Astrocyte of the cerebellum (primary cell): ENCODE measurements around the gene THAP6.
"Not testable (repeated sequence)": the region's sequence is repeated elsewhere in the genome, so short reads cannot be mapped to it uniquely, and the experiment has no call there.

Experiments
- DNase-seq: peaks from one replicate; pipeline ENCODE4 v3.0.0-alpha.2; 2011; ENCODE audit warnings: low read depth
- H3K4me3 ChIP-seq: 2 replicates; pipeline ENCODE4 v1.5.1; 2011; ENCODE audit warnings: mild to moderate bottlenecking, low read depth, low read length, moderate library complexity
- CTCF ChIP-seq: IDR thresholded peaks from 2 replicates; pipeline ENCODE4 v1.5.1; 2012; ENCODE audit warnings: low read length, low read depth, moderate library complexity, mild to moderate bottlenecking; ENCODE audit errors: missing control alignments
- in situ Hi-C: cut with HindIII; loops from 2 replicates; pipeline ENCODE4 v1.10.0; 2017; ENCODE audit warnings: low sequenced_read_pairs

The THAP6 gene

GRCh38 chr4:75542824-75543223, 28.6 kb downstream of the THAP6 start:
- peak; percentile 62 for DNase-seq
- TF ChIP-seq CTCF: no peak
- no peak overlapping the region for H3K4me3 ChIP-seq
- in situ Hi-C loops: no loop called here

- in situ Hi-C loops, DNase-seq, H3K4me3 ChIP-seq: not testable (repeated sequence)
Measured at GRCh38 chr4:75544220-75544619, 29.9 kb downstream of the THAP6 start.

- no peak overlapping the region for H3K4me3 ChIP-seq
- no peak for DNase-seq
- in situ Hi-C loops: no loop called here
- TF ChIP-seq CTCF: no peak
Measured at GRCh38 chr4:75544870-75545269, 30.6 kb downstream of the THAP6 start.

- in situ Hi-C loops: no loop called here
- H3K4me3 ChIP-seq: no peak overlapping the region
- TF ChIP-seq CTCF: no peak
- DNase-seq: peak; percentile 69
Measured at GRCh38 chr4:75545526-75545925, 31.3 kb downstream of the THAP6 start.

- in situ Hi-C loops: no loop called here
- no peak for DNase-seq
Measured at GRCh38 chr4:75547647-75548387, 33.5 kb downstream of the THAP6 start.

GRCh38 chr4:75549019-75549418, 34.7 kb downstream of the THAP6 start:
- in situ Hi-C loops: no loop called here
- no peak for DNase-seq
- TF ChIP-seq CTCF: no peak
- H3K4me3 ChIP-seq: no peak overlapping the region

More at GRCh38 chr4:75547647-75548387, 33.5 kb downstream of the THAP6 start:
- H3K4me3 ChIP-seq: no peak overlapping the region
- no peak for TF ChIP-seq CTCF

GRCh38 chr4:75552452-75552851, 38.2 kb downstream of the THAP6 start:
- no peak overlapping the region for H3K4me3 ChIP-seq
- in situ Hi-C loops: no loop called here
- no peak for DNase-seq
- TF ChIP-seq CTCF: no peak
